Aorta (tissue), 5 donors: ENCODE data around the gene PPP1R12A. TPM values are rescaled to one million over a fixed set of nuclear protein-coding genes. Genes with fewer than 3 reads are reported as not detected.

Experiments used
- ATAC-seq: fragments of 200-7000 bp; cut with Tn5 transposase; one replicate; pipeline ENCODE4 v1.9.1; 2022; ENCODE audit warnings: moderate library complexity; ENCODE audit not compliant: low FRiP score
- DNase-seq, 2 donors: peaks; one replicate each; pipeline ENCODE4 v3.0.0-alpha.2; 2020
- H3K27ac ChIP-seq, 2 donors: one replicate each; pipeline ENCODE4 v1.5.1; 2013; ENCODE audit warnings: low read length in 2 of 2, mild to moderate bottlenecking in 2 of 2, moderate library complexity in 2 of 2, control low read depth in 1 of 2, inconsistent platforms in 1 of 2, low read depth in 1 of 2
- H3K27me3 ChIP-seq, 2 donors: one replicate each; pipeline ENCODE4 v1.6.1; 2013; ENCODE audit warnings: control low read depth in 1 of 2, low read length in 1 of 2, mild to moderate bottlenecking in 1 of 2, moderate library complexity in 1 of 2; ENCODE audit not compliant: insufficient read depth in 2 of 2, control insufficient read depth in 1 of 2
- H3K36me3 ChIP-seq, 2 donors: one replicate each; pipeline ENCODE4 v1.6.1; 2013; ENCODE audit warnings: control low read depth in 1 of 2, low read length in 1 of 2, mild to moderate bottlenecking in 1 of 2; ENCODE audit not compliant: insufficient read depth in 2 of 2, control insufficient read depth in 1 of 2
- H3K4me1 ChIP-seq, 2 donors: one replicate each; pipeline ENCODE4 v1.6.1; 2013; ENCODE audit warnings: low read length in 2 of 2, control low read depth in 1 of 2, mild to moderate bottlenecking in 1 of 2, moderate library complexity in 1 of 2; ENCODE audit not compliant: insufficient read depth in 2 of 2, control insufficient read depth in 1 of 2
- H3K4me3 ChIP-seq, 2 donors: one replicate each; pipeline ENCODE4 v1.5.1; 2013; ENCODE audit warnings: low read length in 2 of 2, control low read depth in 1 of 2, mild to moderate bottlenecking in 1 of 2
- H3K9me3 ChIP-seq: one replicate; pipeline ENCODE4 v1.6.1; 2013; ENCODE audit warnings: mild to moderate bottlenecking, low read length; ENCODE audit not compliant: control insufficient read depth
- WGBS, 2 donors: extraction: QIAGEN DNeasy Blood & Tissue Kit; methylation state at CpG; one replicate each; pipeline ENCODE4 v1.1.7; 2013; 5-methylcytosine and 5-hydroxymethylcytosine counted together
- intact Hi-C, 2 donors: fragments of 100-400 bp; cut with DNase I; formaldehyde crosslinking; loops; one replicate each; pipeline versions ENCODE4 v1.14.2 to v1.15.0; 2022
- polyA plus RNA-seq, 2 donors: library from polyadenylated mRNA; stranded (reverse); fragments of 200-250 nt; gene quantifications; one replicate each; pipeline ENCODE4 v1.2.3, GENCODE V29; 2013
- total RNA-seq, 2 donors: library from RNA; stranded (reverse); fragmentation: NEBNext Ultra II Directional; extraction: Animal tissue kit (Norgen Biotek cat#: 25700); gene quantifications; one replicate each; pipeline ENCODE4 v1.2.1, GENCODE V29; 2021
- donor health status: healthy with polysubstance abuse.
- donor health status: Bipolar disorder and iron deficiency.
- donor health status: DM: no; HTN: no; CAD: no.
- donor health status: DM: no; HTN: no; CAD: no.
- donor health status: DM: yes; HTN: yes; CAD: no.

PPP1R12A gene
- total and polyA plus RNA-seq, 4 donors, result 24.8 to 287 (median 234) TPM

DNA sequence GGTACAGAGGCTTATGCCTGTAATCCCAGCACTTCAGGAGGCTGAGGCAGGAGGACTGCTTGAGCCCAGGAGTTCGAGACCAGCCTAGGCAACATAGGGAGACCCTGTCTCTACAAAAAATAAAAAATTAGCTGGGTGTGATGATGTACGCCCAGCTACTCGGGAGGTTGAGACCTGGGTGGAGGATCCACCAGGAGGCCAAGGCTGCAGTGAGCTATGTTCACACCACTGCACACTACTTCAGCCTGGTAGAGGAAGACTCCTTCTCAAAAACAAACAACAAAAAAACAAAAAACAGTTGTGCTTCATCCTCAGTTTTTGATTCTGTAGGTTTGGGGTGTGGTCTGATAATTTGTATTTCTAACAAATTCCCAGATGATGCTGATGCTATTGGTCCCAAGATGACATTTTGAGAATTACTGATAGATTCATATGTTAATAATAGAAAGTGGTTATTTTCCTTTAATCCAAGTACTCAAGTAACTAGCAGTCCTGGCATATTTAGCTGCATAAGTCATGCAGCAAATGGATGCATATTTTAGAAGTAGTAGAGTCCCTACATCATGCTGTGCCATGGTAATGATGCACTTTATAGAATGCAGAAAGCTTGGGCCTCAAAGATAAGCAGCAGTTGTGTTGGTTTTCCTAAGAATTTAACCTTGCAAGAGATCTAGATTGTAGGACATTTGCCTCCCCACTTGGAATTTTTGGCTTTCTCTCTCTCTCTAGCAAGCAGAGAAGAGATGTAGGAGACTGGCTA, 168.0 kb downstream of the PPP1R12A start:
- Histone ChIP-seq H3K9me3 (no peaks in the 10 kb centered on the region), H3K4me1 (peaks cover 0 to 3% of the 10 kb centered on the region in 2 donors), H3K27me3 (no peaks in the 10 kb centered on the region), H3K27ac (no peak overlapping the region), H3K4me3 (no peak overlapping the region), H3K36me3 (no peaks in the 10 kb centered on the region)
- ATAC-seq, result no peak
- no peak for DNase-seq
- intact Hi-C loops, result no loop called here
- WGBS, 2 donors, result 88 to 93% methylated on average over 3 of the region's 3 CpGs

- Histone ChIP-seq H3K27ac (no peak overlapping the region), H3K4me3 (no peak overlapping the region), H3K27me3 (no peaks in the 10 kb centered on the region), H3K4me1 (peaks cover 0 to 3% of the 10 kb centered on the region in 2 donors), H3K9me3 (no peaks in the 10 kb centered on the region), H3K36me3 (no peaks in the 10 kb centered on the region)
- 56 to 65% methylated on average over 1 of the region's 1 CpG for WGBS, 2 donors
- no peak for ATAC-seq
- no peak for DNase-seq
- intact Hi-C loops, result no loop called here
These were observed 169.7 kb downstream of the PPP1R12A start for GRCh38 chr12:79765157-79765556.

- no peaks in the 10 kb centered on the region for H3K36me3 ChIP-seq
- H3K9me3 ChIP-seq, result no peaks in the 10 kb centered on the region
- H3K27ac ChIP-seq, result no peak overlapping the region
- H3K4me3 ChIP-seq, result no peak overlapping the region
- H3K4me1 ChIP-seq, result peaks cover 0 to 3% of the 10 kb centered on the region in 2 donors
- ATAC-seq (no peak), DNase-seq (no peak)
- intact Hi-C loops, result no loop called here
- WGBS, 2 donors, result 83% methylated on average over 3 of the region's 3 CpGs
- H3K27me3 ChIP-seq, result no peaks in the 10 kb centered on the region
These were observed 170.3 kb downstream of the PPP1R12A start for GRCh38 chr12:79764641-79765040.

- ATAC-seq, result no peak
- Histone ChIP-seq H3K36me3 (no peaks in the 10 kb centered on the region), H3K4me1 (peaks cover 0 to 3% of the 10 kb centered on the region in 2 donors), H3K27ac (no peak overlapping the region), H3K9me3 (no peaks in the 10 kb centered on the region), H3K4me3 (no peak overlapping the region), H3K27me3 (no peaks in the 10 kb centered on the region)
- DNase-seq, result no peak
- intact Hi-C loops, result no loop called here
- WGBS, 2 donors, result 91 to 92% methylated on average over 5 of the region's 5 CpGs
These were observed 171.0 kb downstream of the PPP1R12A start for GRCh38 chr12:79763766-79764452.

DNA sequence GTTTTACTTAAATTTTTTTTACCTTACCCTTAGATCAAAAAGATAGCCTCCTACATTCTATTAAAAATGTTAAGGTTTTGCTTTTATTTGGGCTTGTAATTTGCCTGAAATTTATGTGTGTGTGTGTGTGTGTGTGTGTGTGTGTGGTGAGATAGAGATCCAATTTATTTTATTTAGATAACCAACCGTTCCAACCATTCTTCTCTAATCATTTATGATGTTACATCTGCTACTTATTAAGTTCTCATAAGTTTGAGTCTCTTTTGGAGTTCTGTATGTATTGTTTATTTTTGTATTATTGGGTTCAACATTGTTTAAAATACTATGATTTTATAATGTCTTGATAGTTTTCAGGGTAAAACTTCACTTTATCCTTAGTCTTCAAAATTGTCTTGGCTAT, 173.6 kb downstream of the PPP1R12A start:
- Histone ChIP-seq H3K9me3 (peaks cover 4% of the 10 kb centered on the region), H3K27me3 (no peaks in the 10 kb centered on the region), H3K4me1 (no peaks in the 10 kb centered on the region), H3K27ac (no peak overlapping the region), H3K4me3 (no peak overlapping the region), H3K36me3 (no peaks in the 10 kb centered on the region)
- no peak for ATAC-seq
- no peak for DNase-seq
- 43 to 52% methylated on average over 1 of the region's 1 CpG for WGBS, 2 donors
- intact Hi-C loops, result no loop called here

- no peaks in the 10 kb centered on the region for H3K36me3 ChIP-seq
- H3K4me3 ChIP-seq, result no peak overlapping the region
- H3K27me3 ChIP-seq, result no peaks in the 10 kb centered on the region
- intact Hi-C loops, result loop anchor here in 1 of 2 donors (10.0 kb wide), 1 partner anchor 528 kb away; no protein-coding TSS in a partner anchor
- H3K4me1 ChIP-seq, result no peaks in the 10 kb centered on the region
- H3K9me3 ChIP-seq, result no peaks in the 10 kb centered on the region
- H3K27ac ChIP-seq, result no peak overlapping the region
- ATAC-seq (no peak), DNase-seq (no peak)
These were observed 187.6 kb downstream of the PPP1R12A start for GRCh38 chr12:79747274-79747673.

- ATAC-seq, result no peak
- Histone ChIP-seq H3K4me3 (no peak overlapping the region), H3K27me3 (no peaks in the 10 kb centered on the region), H3K4me1 (no peaks in the 10 kb centered on the region), H3K27ac (no peak overlapping the region), H3K36me3 (no peaks in the 10 kb centered on the region), H3K9me3 (no peaks in the 10 kb centered on the region)
- intact Hi-C loops, result loop anchor here (2.0 to 5.0 kb wide), 4 partner anchors 46 to 331 kb away; partner anchors contain the start of gene PAWR (in 1 of the 2)
- 22 to 29% methylated on average over 4 of the region's 4 CpGs for WGBS, 2 donors
- no peak for DNase-seq
These were observed 196.8 kb downstream of the PPP1R12A start for GRCh38 chr12:79737875-79738718.

- Histone ChIP-seq H3K4me3 (no peak overlapping the region), H3K36me3 (no peaks in the 10 kb centered on the region), H3K4me1 (no peaks in the 10 kb centered on the region), H3K9me3 (no peaks in the 10 kb centered on the region), H3K27ac (no peak overlapping the region), H3K27me3 (no peaks in the 10 kb centered on the region)
- DNase-seq (no peak), ATAC-seq (no peak)
- intact Hi-C loops, result no loop called here
These were observed 202.3 kb downstream of the PPP1R12A start for GRCh38 chr12:79732638-79733037.
